GM11168 (cell line): Measurements from ENCODE around the gene SH2B2.
"Not testable (repeated sequence)": the region's sequence is repeated elsewhere in the genome, so short reads cannot be mapped to it uniquely, and the experiment has no call there.

ENCODE experiments used
- in situ Hi-C: fragments of 300-500 bp; cut with MboI; formaldehyde crosslinking; loops from one replicate; pipeline ENCODE4 v1.12.0; 2022; ENCODE audit warnings: low sequenced_read_pairs; ENCODE audit not compliant: unreplicated experiment

SH2B2 gene

GRCh38 chr7:102284399-102284798 is 2.3 kb upstream of the SH2B2 start:
- in situ Hi-C loops: loop anchor here (5.0 kb wide), 1 partner anchor 108 kb away; no protein-coding TSS in a partner anchor

- in situ Hi-C loops: loop anchor here (5.0 kb wide), 1 partner anchor 107 kb away; no protein-coding TSS in a partner anchor
These were observed 1.7 kb upstream of the SH2B2 start for GRCh38 chr7:102284891-102285539.

GRCh38 chr7:102285540-102286236 is 980 bp upstream of the SH2B2 start:
- in situ Hi-C loops: no loop called here

GRCh38 chr7:102287111-102287980 is 678 bp downstream of the SH2B2 start:
- in situ Hi-C loops: no loop called here

GRCh38 chr7:102287981-102288278 is 1.3 kb downstream of the SH2B2 start:
- in situ Hi-C loops: no loop called here

GRCh38 chr7:102288285-102288930 is 1.7 kb downstream of the SH2B2 start:
- in situ Hi-C loops: no loop called here

GRCh38 chr7:102289057-102289456 is 2.4 kb downstream of the SH2B2 start:
- in situ Hi-C loops: no loop called here

GRCh38 chr7:102291056-102291915 is 4.6 kb downstream of the SH2B2 start:
- in situ Hi-C loops: no loop called here

GRCh38 chr7:102291916-102292267 is 5.2 kb downstream of the SH2B2 start:
- in situ Hi-C loops: no loop called here

- in situ Hi-C loops: no loop called here
These were observed 6.4 kb downstream of the SH2B2 start for GRCh38 chr7:102292813-102293798.

- in situ Hi-C loops: no loop called here
These were observed 7.9 kb downstream of the SH2B2 start for GRCh38 chr7:102294589-102294988.

GRCh38 chr7:102295346-102296178 is 8.9 kb downstream of the SH2B2 start:
- in situ Hi-C loops: no loop called here

GRCh38 chr7:102296179-102296438 is 9.4 kb downstream of the SH2B2 start:
- in situ Hi-C loops: no loop called here

- in situ Hi-C loops: no loop called here
These were observed 9.8 kb downstream of the SH2B2 start for GRCh38 chr7:102296514-102296913.

- in situ Hi-C loops: no loop called here
These were observed 11.0 kb downstream of the SH2B2 start for GRCh38 chr7:102297487-102298218.

GRCh38 chr7:102300643-102301221 is 14.1 kb downstream of the SH2B2 start:
- in situ Hi-C loops: no loop called here

GRCh38 chr7:102301367-102301766 is 14.7 kb downstream of the SH2B2 start:
- in situ Hi-C loops: not testable (repeated sequence)
